ENCODE measurements around the gene ERGIC1. TPM values are rescaled to one million over a fixed set of nuclear protein-coding genes. Genes with fewer than 3 reads are reported as not detected.
A peak's percentile ranks its signal among the peaks of the same experiment; 100 is the strongest.

ERGIC1 gene
- total and polyA plus RNA-seq, 9 donors: 41.7 to 147 (median 92.3) TPM

GRCh38 chr5:172795318-172795977 is 38.6 kb upstream of the ERGIC1 start:
- Histone ChIP-seq H3K4me1 (ENCODE audit: insufficient read depth) (peaks cover 13% of the 10 kb centered on the region), H3K27ac (peak overlapping the region; percentile 4 to 77), H3K9me3 (no peaks in the 10 kb centered on the region), H3K4me3 (no peak overlapping the region), H3K27me3 (no peaks in the 10 kb centered on the region), H3K36me3 (no peaks in the 10 kb centered on the region)
- TF ChIP-seq POLR2A (IDR thresholded peaks at IDR 0.05): peak; percentile 34
- TF ChIP-seq CTCF (IDR thresholded peaks at IDR 0.05): peak in 2 of 3 donors; percentile 21 to 47
- TF ChIP-seq EP300 (IDR thresholded peaks at IDR 0.05): peak; percentile 99
- peak; percentile 98 to 99 (median 99) for DNase-seq
- intact Hi-C loops (cut with DNase I): loop anchor here in 3 of 4 donors (2.0 to 10.0 kb wide), 4 partner anchors 23 to 107 kb away; no protein-coding TSS in a partner anchor
- 4 to 7% (median 6%) methylated on average over 13 of the region's 13 CpGs for WGBS, 3 donors

- TF ChIP-seq CTCF (IDR thresholded peaks at IDR 0.05) (no peak), POLR2A (IDR thresholded peaks at IDR 0.05) (no peak), EP300 (IDR thresholded peaks at IDR 0.05) (no peak)
- H3K36me3 ChIP-seq: no peaks in the 10 kb centered on the region
- intact Hi-C loops (cut with DNase I): loop anchor here in 3 of 4 donors (5.0 to 10.0 kb wide), 3 partner anchors 68 to 106 kb away; no protein-coding TSS in a partner anchor
- H3K4me3 ChIP-seq: no peak overlapping the region
- H3K27me3 ChIP-seq: no peaks in the 10 kb centered on the region
- WGBS, 3 donors: 88 to 94% (median 91%) methylated on average over 6 of the region's 6 CpGs
- peak overlapping the region; percentile 4 to 77 for H3K27ac ChIP-seq
- peaks cover 13% of the 10 kb centered on the region for H3K4me1 ChIP-seq (ENCODE audit: insufficient read depth)
- DNase-seq: peak in 3 of 5 donors; percentile 42 to 44 (median 42)
- no peaks in the 10 kb centered on the region for H3K9me3 ChIP-seq
These were observed 37.7 kb upstream of the ERGIC1 start for GRCh38 chr5:172796306-172796705.

- no peaks in the 10 kb centered on the region for H3K9me3 ChIP-seq
- H3K4me3 ChIP-seq: no peak overlapping the region
- 34 to 46% (median 38%) methylated on average over 5 of the region's 5 CpGs for WGBS, 3 donors
- peaks cover 13% of the 10 kb centered on the region for H3K4me1 ChIP-seq (ENCODE audit: insufficient read depth)
- H3K36me3 ChIP-seq: no peaks in the 10 kb centered on the region
- no peaks in the 10 kb centered on the region for H3K27me3 ChIP-seq
- H3K27ac ChIP-seq: peak overlapping the region; percentile 4 to 60
- intact Hi-C loops (cut with DNase I): loop anchor here in 3 of 4 donors (5.0 to 10.0 kb wide), 3 partner anchors 67 to 105 kb away; no protein-coding TSS in a partner anchor
- DNase-seq: peak in 1 of 5 donors; percentile 23
- TF ChIP-seq CTCF (IDR thresholded peaks at IDR 0.05): no peak
- no peak for TF ChIP-seq POLR2A (IDR thresholded peaks at IDR 0.05)
- no peak for TF ChIP-seq EP300 (IDR thresholded peaks at IDR 0.05)
These were observed 36.3 kb upstream of the ERGIC1 start for GRCh38 chr5:172797771-172798191.

- H3K4me3 ChIP-seq: no peak overlapping the region
- peak overlapping the region; percentile 4 to 60 for H3K27ac ChIP-seq
- intact Hi-C loops (cut with DNase I): loop anchor here in 3 of 4 donors (5.0 to 10.0 kb wide), 3 partner anchors 66 to 104 kb away; no protein-coding TSS in a partner anchor
- peaks cover 13% of the 10 kb centered on the region for H3K4me1 ChIP-seq (ENCODE audit: insufficient read depth)
- no peaks in the 10 kb centered on the region for H3K36me3 ChIP-seq
- no peaks in the 10 kb centered on the region for H3K9me3 ChIP-seq
- DNase-seq: peak in 4 of 5 donors; percentile 50 to 81 (median 58)
- H3K27me3 ChIP-seq: no peaks in the 10 kb centered on the region
- TF ChIP-seq EP300 (IDR thresholded peaks at IDR 0.05) (no peak), CTCF (IDR thresholded peaks at IDR 0.05) (no peak), POLR2A (IDR thresholded peaks at IDR 0.05) (no peak)
- 36 to 43% (median 40%) methylated on average over 14 of the region's 14 CpGs for WGBS, 3 donors
These were observed 35.4 kb upstream of the ERGIC1 start for GRCh38 chr5:172798422-172799215.

Data from ovary (tissue), 9 donors.